K562 (cell line): Measurements from ENCODE around the gene SRC.

Experiments used
- C11orf30 ChIP-seq: fragments of 450-650 bp; IDR thresholded peaks from 2 replicates; pipeline ENCODE4 v1.6.1; 2016; ENCODE audit warnings: low read depth, mild to moderate bottlenecking
- CTCF ChIP-seq, 3 experiments: IDR thresholded peaks in 2 of 3; conservative IDR thresholded peaks in 1 of 3; 2 replicates each; pipeline ENCODE4 v1.5.1; 2011 to 2012; ENCODE audit warnings: low read length in 3 of 3, mild to moderate bottlenecking in 3 of 3, control low read depth in 2 of 3, improper control_type of control experiment in 1 of 3, inconsistent platforms in 1 of 3, low read depth in 1 of 3, mixed read lengths in 1 of 3, moderate library complexity in 1 of 3; ENCODE audit not compliant: insufficient read depth in 2 of 3
- EZH2 ChIP-seq: IDR thresholded peaks from 2 replicates; pipeline ENCODE4 v1.6.1; 2012; ENCODE audit warnings: low read depth, mild to moderate bottlenecking, inconsistent platforms, low read length, borderline replicate concordance
- NFIC ChIP-seq: fragments of 450-650 bp; IDR thresholded peaks from 2 replicates; pipeline ENCODE4 v1.6.1; 2017; ENCODE audit warnings: mild to moderate bottlenecking, inconsistent platforms
- NFRKB ChIP-seq: fragments of 450-650 bp; IDR thresholded peaks from 2 replicates; pipeline ENCODE4 v1.6.1; 2016; ENCODE audit warnings: low read depth
- ZNF586 ChIP-seq: fragments of 450-650 bp; formaldehyde crosslinking; conservative IDR thresholded peaks from 2 replicates; pipeline ENCODE4 v1.4.0; 2020; ENCODE audit warnings: mild to moderate bottlenecking, moderate library complexity
- TF ChIP-seq, protein P1 (sequence below), 2 experiments: fragments of 450-650 bp; formaldehyde crosslinking in 1 of 2; IDR thresholded peaks; 2 replicates each; pipeline versions ENCODE4 v1.4.0 to v1.6.1; 2014 to 2020; ENCODE audit warnings: mild to moderate bottlenecking in 2 of 2, borderline replicate concordance in 1 of 2, low read depth in 1 of 2

DNA sequence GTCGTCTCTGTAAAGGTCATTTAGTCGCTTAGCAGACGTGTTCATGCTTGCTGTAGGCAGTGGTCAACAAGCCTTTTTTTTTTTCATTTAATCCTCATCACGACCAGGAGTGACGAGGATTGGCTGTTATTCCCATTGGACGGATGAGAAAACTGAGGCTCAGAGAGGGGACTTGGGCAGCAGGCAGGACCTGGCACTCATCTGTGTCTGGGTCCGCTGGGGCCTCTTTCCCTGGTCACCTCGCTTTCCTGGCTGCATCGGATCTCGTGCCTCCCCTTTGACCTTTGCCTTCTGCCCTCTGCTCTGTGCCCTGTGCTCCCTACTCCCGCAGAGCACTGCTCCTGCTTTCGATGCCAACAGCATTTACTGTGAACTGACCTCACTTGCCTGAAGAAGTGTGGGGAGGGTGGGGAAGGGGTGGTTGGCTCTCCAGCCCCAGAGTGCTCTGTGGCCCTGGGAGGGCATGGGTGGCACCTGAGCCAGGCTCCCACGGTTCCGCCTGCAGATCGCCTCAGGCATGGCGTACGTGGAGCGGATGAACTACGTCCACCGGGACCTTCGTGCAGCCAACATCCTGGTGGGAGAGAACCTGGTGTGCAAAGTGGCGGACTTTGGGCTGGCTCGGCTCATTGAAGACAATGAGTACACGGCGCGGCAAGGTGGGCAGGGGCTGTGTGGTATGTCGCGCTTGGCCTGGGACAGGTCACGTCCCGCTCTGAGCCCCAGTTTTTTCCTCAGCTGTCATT lies 56.2 kb downstream of the SRC start:
- TF ChIP-seq ZNF586 (no peak), C11orf30 (no peak), NFRKB (no peak), CTCF (IDR thresholded peaks at IDR 0.05 in 2 of 3, conservative IDR thresholded peaks at IDR 0.05 in 1 of 3; ENCODE audit: insufficient read depth in 2 of 3, low read depth in 1 of 3, low read length in 3 of 3) (no peak), EZH2 (no peak), NFIC (no peak)
- TF ChIP-seq, protein P1, sequence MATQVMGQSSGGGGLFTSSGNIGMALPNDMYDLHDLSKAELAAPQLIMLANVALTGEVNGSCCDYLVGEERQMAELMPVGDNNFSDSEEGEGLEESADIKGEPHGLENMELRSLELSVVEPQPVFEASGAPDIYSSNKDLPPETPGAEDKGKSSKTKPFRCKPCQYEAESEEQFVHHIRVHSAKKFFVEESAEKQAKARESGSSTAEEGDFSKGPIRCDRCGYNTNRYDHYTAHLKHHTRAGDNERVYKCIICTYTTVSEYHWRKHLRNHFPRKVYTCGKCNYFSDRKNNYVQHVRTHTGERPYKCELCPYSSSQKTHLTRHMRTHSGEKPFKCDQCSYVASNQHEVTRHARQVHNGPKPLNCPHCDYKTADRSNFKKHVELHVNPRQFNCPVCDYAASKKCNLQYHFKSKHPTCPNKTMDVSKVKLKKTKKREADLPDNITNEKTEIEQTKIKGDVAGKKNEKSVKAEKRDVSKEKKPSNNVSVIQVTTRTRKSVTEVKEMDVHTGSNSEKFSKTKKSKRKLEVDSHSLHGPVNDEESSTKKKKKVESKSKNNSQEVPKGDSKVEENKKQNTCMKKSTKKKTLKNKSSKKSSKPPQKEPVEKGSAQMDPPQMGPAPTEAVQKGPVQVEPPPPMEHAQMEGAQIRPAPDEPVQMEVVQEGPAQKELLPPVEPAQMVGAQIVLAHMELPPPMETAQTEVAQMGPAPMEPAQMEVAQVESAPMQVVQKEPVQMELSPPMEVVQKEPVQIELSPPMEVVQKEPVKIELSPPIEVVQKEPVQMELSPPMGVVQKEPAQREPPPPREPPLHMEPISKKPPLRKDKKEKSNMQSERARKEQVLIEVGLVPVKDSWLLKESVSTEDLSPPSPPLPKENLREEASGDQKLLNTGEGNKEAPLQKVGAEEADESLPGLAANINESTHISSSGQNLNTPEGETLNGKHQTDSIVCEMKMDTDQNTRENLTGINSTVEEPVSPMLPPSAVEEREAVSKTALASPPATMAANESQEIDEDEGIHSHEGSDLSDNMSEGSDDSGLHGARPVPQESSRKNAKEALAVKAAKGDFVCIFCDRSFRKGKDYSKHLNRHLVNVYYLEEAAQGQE (IDR thresholded peaks at IDR 0.05; ENCODE audit: borderline replicate concordance), result no peak
- TF ChIP-seq, protein P1 (CRISPR knock-in tag; IDR thresholded peaks at IDR 0.05; ENCODE audit: low read depth), result no peak
